GM19239 (cell line): Measurements from ENCODE around the gene MBD3L2B.
"Not testable (repeated sequence)": the region's sequence is repeated elsewhere in the genome, so short reads cannot be mapped to it uniquely, and the experiment has no call there.

ENCODE experiments used
- DNase-seq: peaks from one replicate; pipeline ENCODE4 v3.0.0; 2011; ENCODE audit warnings: low spot score; ENCODE audit not compliant: insufficient read length
- FAIRE-seq: peaks from 2 replicates; lab custom pipeline; 2011; peaks lifted over from hg19 to GRCh38; lab: Jason Lieb, UNC

The MBD3L2B gene

GRCh38 chr19:7021331-7021730 is at the start of gene MBD3L2B:
Gene MBD3L2B, minus strand, starts transcription at chr19:7021431. Its CDS starts 34 bp downstream, at chr19:7021397.
- FAIRE-seq, DNase-seq: not testable (repeated sequence)

GRCh38 chr19:7069904-7070226 is 48.6 kb upstream of the MBD3L2B start:
- no peak for DNase-seq
- FAIRE-seq = no peak

GRCh38 chr19:7069042-7069903 is 48.0 kb upstream of the MBD3L2B start, which contains the start of gene ZNF557:
Gene ZNF557, plus strand, starts transcription at chr19:7069703. Its CDS starts 5,372 bp downstream, at chr19:7075075.
- peak; percentile 96 for FAIRE-seq
- peak; percentile 87 for DNase-seq

GRCh38 chr19:7068599-7068998 is 47.4 kb upstream of the MBD3L2B start:
- no peak for DNase-seq
- FAIRE-seq = no peak

GRCh38 chr19:7067716-7068115 is 46.5 kb upstream of the MBD3L2B start:
- no peak for DNase-seq
- no peak for FAIRE-seq

- not testable (repeated sequence) for FAIRE-seq
Observed at GRCh38 chr19:7067122-7067521, 45.9 kb upstream of the MBD3L2B start.

GRCh38 chr19:7063764-7064418 is 42.7 kb upstream of the MBD3L2B start:
- DNase-seq = no peak
- FAIRE-seq = no peak

More at GRCh38 chr19:7067122-7067521, 45.9 kb upstream of the MBD3L2B start:
- DNase-seq = not testable (repeated sequence)

GRCh38 chr19:7063339-7063738 is 42.1 kb upstream of the MBD3L2B start:
- no peak for DNase-seq
- FAIRE-seq = no peak

GRCh38 chr19:7059977-7060376 is 38.7 kb upstream of the MBD3L2B start:
- not testable (repeated sequence) for FAIRE-seq, DNase-seq

GRCh38 chr19:7058576-7058975 is 37.3 kb upstream of the MBD3L2B start, which contains the start of gene MBD3L3:
Gene MBD3L3, minus strand, starts transcription at chr19:7058676. Its CDS starts 71 bp downstream, at chr19:7058605.
- DNase-seq, FAIRE-seq: not testable (repeated sequence)

- FAIRE-seq = not testable (repeated sequence)
Observed at GRCh38 chr19:7056371-7056770, 35.1 kb upstream of the MBD3L2B start.

GRCh38 chr19:7055679-7056078 is 34.4 kb upstream of the MBD3L2B start:
- DNase-seq, FAIRE-seq: not testable (repeated sequence)

More at GRCh38 chr19:7056371-7056770, 35.1 kb upstream of the MBD3L2B start:
- not testable (repeated sequence) for DNase-seq

- FAIRE-seq, DNase-seq: not testable (repeated sequence)
Observed at GRCh38 chr19:7054635-7055368, 33.6 kb upstream of the MBD3L2B start.

- not testable (repeated sequence) for DNase-seq, FAIRE-seq
Observed at GRCh38 chr19:7052896-7053295, 31.7 kb upstream of the MBD3L2B start.

- FAIRE-seq, DNase-seq: not testable (repeated sequence)
Observed at GRCh38 chr19:7051421-7051820, 30.2 kb upstream of the MBD3L2B start.

GRCh38 chr19:7049021-7049420 is 27.8 kb upstream of the MBD3L2B start, which contains the start of gene MBD3L2:
Gene MBD3L2, plus strand, starts transcription at chr19:7049321. Its CDS starts 53 bp downstream, at chr19:7049374.
- FAIRE-seq, DNase-seq: not testable (repeated sequence)

- not testable (repeated sequence) for FAIRE-seq, DNase-seq
Observed at GRCh38 chr19:7041563-7041962, 20.3 kb upstream of the MBD3L2B start.

- not testable (repeated sequence) for DNase-seq, FAIRE-seq
Observed at GRCh38 chr19:7040079-7040478, 18.8 kb upstream of the MBD3L2B start, which contains the start of gene MBD3L4. Gene MBD3L4, minus strand, starts transcription at chr19:7040179. Its CDS starts 35 bp downstream, at chr19:7040144.

GRCh38 chr19:7030278-7030677 is 9.0 kb upstream of the MBD3L2B start, which contains the start of gene MBD3L5:
Gene MBD3L5, plus strand, starts transcription at chr19:7030578. Its CDS starts 34 bp downstream, at chr19:7030612.
- not testable (repeated sequence) for FAIRE-seq, DNase-seq

GRCh38 chr19:7028790-7029189 is 7.6 kb upstream of the MBD3L2B start:
- DNase-seq, FAIRE-seq: not testable (repeated sequence)
